CD4-positive, alpha-beta T cell treated with Interleukin-2 at 100 ng/mL for 4 hours (primary cell): Measurements from ENCODE around the gene RAB40A.

Source experiments
- DNase-seq: peaks from one replicate; pipeline ENCODE4 v3.0.0-alpha.2; 2020; ENCODE audit warnings: low spot score

The RAB40A gene

DNA sequence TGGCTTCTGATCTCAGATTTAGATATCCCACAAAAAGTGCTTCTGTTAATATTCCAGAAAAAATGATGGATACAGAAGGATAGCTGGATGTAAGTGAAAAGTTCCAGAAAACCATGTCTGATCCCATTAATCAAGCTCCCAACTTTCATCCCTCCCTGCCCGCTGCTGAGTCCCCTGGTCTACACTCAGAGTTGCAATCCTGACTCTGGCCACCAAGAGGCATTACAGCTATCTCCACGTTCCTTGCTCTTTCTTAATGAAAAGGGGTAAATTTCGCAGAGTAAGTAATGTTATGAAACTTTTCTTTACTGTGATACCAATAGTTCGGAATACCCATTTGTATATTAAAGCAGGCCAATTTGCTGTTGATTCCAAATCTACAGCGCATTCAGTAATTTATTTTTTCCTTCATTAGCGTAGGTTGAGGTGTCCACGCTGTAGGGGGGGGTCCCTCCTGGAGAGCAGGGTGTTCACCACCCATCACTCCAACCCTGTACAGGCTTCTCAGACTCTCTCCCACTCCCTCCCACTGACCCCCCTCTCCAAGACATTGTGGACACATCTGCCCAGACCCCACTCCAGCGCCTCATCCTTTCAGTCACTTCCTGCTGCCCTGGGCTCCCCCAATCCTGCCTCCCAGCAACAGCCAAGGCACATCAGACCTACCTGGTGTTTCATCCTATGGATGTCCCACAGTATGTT lies 55.1 kb downstream of the RAB40A start:
- DNase-seq: peak; percentile 29

DNA sequence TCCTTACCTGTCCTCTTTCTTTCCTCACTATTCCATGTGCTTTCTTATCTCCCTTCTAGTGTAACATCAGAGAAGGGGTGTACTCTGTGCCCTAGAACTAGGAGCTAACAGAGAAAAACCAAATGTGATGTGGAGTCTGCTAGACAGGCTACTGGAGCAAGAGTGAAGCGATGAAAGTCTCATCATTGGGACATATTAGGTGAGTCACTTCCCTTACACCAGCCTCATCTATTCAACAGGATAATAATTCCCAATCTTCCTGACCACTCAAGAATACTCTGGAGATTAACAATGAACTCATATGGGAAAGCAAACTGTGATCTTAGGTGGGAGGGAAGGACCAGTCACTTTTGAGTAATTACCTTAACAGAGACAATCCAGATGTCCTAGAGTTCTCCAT lies 58.1 kb downstream of the RAB40A start:
- DNase-seq: no peak

DNA sequence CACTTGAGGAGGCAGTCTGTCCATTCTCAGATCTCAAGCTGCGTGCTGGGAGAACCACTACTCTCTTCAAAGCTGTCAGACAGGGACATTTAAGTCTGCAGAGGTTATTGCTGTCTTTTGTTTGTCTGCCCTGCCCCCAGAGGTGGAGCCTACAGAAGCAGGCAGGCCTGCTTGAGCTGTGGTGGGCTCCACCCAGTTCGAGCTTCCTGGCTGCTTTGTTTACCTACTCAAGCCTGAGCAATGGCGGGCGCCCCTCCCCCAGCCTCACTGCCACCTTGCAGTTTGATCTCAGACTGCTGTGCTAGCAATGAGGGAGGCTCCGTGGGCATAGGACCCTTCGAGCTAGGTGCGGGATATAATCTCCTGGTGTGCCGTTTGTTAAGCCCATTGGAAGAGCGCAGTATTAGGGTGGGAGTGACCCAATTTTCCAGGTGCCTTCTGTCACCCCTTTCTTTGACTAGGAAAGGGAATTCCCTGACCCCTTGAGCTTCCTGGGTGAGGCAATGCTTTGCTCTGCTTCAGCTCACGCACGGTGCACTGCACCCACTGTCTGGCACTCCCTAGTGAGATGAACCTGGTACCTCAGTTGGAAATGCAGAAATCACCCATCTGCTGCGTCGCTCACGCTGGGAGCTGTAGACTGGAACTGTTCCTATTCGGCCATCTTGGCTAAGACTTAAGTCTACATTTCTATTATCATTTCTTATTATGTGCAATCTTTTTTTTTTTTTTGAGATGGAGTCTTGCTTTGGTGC lies 59.1 kb downstream of the RAB40A start:
- peak; percentile 33 for DNase-seq

DNA sequence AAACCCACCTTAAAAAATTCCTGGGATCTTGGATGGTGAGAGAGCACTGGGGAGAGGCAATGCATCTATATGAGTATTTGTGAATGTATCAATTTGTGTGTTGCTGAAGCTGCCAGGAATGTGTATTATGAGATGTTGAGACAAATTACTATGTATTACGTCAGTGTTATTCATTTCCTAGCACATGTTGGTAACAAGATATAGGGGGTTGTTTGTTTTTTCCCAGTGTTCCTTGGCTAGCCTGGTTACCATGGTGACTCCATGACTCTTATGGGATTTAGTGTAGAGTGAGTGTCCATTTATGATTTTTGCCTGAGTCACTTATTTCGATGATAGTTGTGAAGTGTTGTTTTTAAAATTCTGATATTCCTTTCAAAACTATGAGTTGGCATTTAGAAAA lies 65.6 kb downstream of the RAB40A start:
- DNase-seq: no peak
